GM19455 (cell line): ENCODE data around the gene ELMO3.

Experiments used
- ATAC-seq: cut with Tn5 transposase; IDR thresholded peaks from one replicate; pipeline ENCODE4 v1.9.1; 2021; ENCODE audit not compliant: unreplicated experiment

ELMO3 gene

GRCh38 chr16:67196881-67197280, 2.0 kb upstream of the ELMO3 start:
- no peak for ATAC-seq

GRCh38 chr16:67197704-67198103, 1.2 kb upstream of the ELMO3 start:
- ATAC-seq = no peak

GRCh38 chr16:67198238-67198734, 645 bp upstream of the ELMO3 start:
- no peak for ATAC-seq

- no peak for ATAC-seq
Observed at GRCh38 chr16:67199808-67200198, 872 bp downstream of the ELMO3 start.

GRCh38 chr16:67200491-67200890, 1.6 kb downstream of the ELMO3 start:
- ATAC-seq = no peak

GRCh38 chr16:67201411-67202345, 2.7 kb downstream of the ELMO3 start:
- no peak for ATAC-seq

GRCh38 chr16:67202426-67202825, 3.5 kb downstream of the ELMO3 start:
- no peak for ATAC-seq

- no peak for ATAC-seq
Observed at GRCh38 chr16:67202956-67203493, 4.1 kb downstream of the ELMO3 start.

- ATAC-seq = no peak
Observed at GRCh38 chr16:67204076-67204475, 5.1 kb downstream of the ELMO3 start.

GRCh38 chr16:67206129-67206837, 7.4 kb downstream of the ELMO3 start:
- ATAC-seq = no peak

GRCh38 chr16:67206838-67207248, 7.9 kb downstream of the ELMO3 start:
- no peak for ATAC-seq

GRCh38 chr16:67207249-67208091, 8.5 kb downstream of the ELMO3 start:
- ATAC-seq = no peak

- no peak for ATAC-seq
Observed at GRCh38 chr16:67208154-67208896, 9.4 kb downstream of the ELMO3 start.

GRCh38 chr16:67209565-67209964, 10.6 kb downstream of the ELMO3 start:
- no peak for ATAC-seq

GRCh38 chr16:67210069-67210937, 11.4 kb downstream of the ELMO3 start:
- ATAC-seq = no peak

GRCh38 chr16:67211674-67212073, 12.7 kb downstream of the ELMO3 start:
- no peak for ATAC-seq

- ATAC-seq = no peak
Observed at GRCh38 chr16:67212766-67213165, 13.8 kb downstream of the ELMO3 start.

- no peak for ATAC-seq
Observed at GRCh38 chr16:67213197-67214019, 14.5 kb downstream of the ELMO3 start.
